ENCODE results near the gene TRIAP1. TPM values are rescaled to one million over a fixed set of nuclear protein-coding genes. Genes with fewer than 3 reads are reported as not detected.

The TRIAP1 gene
- total and polyA plus RNA-seq, 2 donors (not counting 3 experiments of a cell fraction or from before 2014, with no cell fraction given): 26.1 to 46.0 TPM

DNA sequence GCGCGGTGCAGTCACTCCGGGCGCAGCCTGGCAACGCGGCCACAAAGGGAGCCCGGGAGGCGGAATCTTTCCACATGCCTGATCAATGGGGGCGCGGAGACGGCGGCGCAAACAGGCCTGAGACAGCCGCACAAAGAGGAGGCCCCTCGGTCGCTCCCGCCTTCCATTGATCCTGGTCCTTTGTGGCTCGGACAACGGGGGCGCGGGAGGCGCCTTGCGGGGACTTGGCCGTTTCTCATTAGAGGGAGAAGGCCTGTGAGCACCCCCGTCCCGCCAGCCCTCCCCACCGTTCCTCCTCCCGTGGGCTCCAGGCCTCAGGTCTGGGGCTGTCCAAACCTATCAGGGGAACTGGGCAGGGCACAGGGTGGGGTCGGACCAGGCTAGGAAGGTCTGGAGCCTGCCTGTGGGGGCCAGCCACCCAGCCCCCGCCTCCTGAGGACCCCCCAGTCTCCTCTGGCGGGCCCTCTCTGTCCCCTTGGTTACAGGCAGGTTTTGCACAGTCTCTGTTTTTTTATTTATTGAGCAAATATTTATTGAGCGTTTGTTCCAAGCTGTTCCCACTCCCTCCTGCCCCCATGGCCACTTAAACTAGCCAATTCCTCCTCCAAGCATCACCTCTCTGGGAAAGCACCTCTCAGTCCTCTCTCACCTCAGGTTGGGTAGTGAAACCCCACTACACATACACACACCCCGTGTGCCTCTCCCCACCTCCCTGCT is 48.2 kb downstream of the TRIAP1 start:
- H3K36me3 ChIP-seq (ENCODE audit: control insufficient read depth in 2 of 2, extremely low read depth in 1 of 2, insufficient read depth in 2 of 2, low read length in 2 of 2): no peaks in the 10 kb centered on the region
- no peaks in the 10 kb centered on the region for H3K79me2 ChIP-seq (ENCODE audit: control insufficient read depth, insufficient read depth, low read length)
- CTCF ChIA-PET: no interaction called here
- no peaks in the 10 kb centered on the region for H4K20me1 ChIP-seq (replicated peaks; ENCODE audit: control insufficient read depth, extremely low read depth, insufficient read depth, low read length)
- H3K9me1 ChIP-seq (replicated peaks; ENCODE audit: control insufficient read depth, extremely low read depth, insufficient read depth, low read length): no peaks in the 10 kb centered on the region
- BruUV-seq (replicated peaks): no TSS peak
- no peak overlapping the region for H3K9ac ChIP-seq (replicated peaks; ENCODE audit: extremely low read depth, insufficient read depth, low read length)
- POLR2A ChIA-PET: no interaction called here
- H3K4me3 ChIP-seq (replicated peaks in 1 of 3; ENCODE audit: insufficient read depth in 1 of 3, low read depth in 1 of 3, low read length in 3 of 3): no peak overlapping the region
- no peak overlapping the region for H2AFZ ChIP-seq (ENCODE audit: low read depth, low read length)
- peaks cover 11 to 13% of the 10 kb centered on the region in 2 experiments for H3K27me3 ChIP-seq (ENCODE audit: control insufficient read depth in 2 of 2, insufficient read depth in 2 of 2, low read length in 2 of 2)
- no peak for DNase-seq (ENCODE audit: low read depth, low spot score)
- FAIRE-seq: no peak
- TF ChIP-seq FOS (IDR thresholded peaks at IDR 0.05; ENCODE audit: borderline replicate concordance, insufficient read depth, low read length): no peak
- H3K4me2 ChIP-seq (ENCODE audit: insufficient read depth, low read length): no peak overlapping the region
- intact Hi-C loops (cut with micrococcal nuclease) (no loop called here), dilution Hi-C loops (cut with MboI; ENCODE audit: extremely low pct_ligation_motif_present, low sequenced_read_pairs) (no loop called here)
- no peak overlapping the region for H3K27ac ChIP-seq (ENCODE audit: insufficient read depth, low read depth, low read length)
- H3K4me1 ChIP-seq (ENCODE audit: control insufficient read depth, extremely low read depth, insufficient read depth, low read length): no peaks in the 10 kb centered on the region
- no peaks in the 10 kb centered on the region for H3K9me3 ChIP-seq (replicated peaks; ENCODE audit: control insufficient read depth, insufficient read depth, low read length)

DNA sequence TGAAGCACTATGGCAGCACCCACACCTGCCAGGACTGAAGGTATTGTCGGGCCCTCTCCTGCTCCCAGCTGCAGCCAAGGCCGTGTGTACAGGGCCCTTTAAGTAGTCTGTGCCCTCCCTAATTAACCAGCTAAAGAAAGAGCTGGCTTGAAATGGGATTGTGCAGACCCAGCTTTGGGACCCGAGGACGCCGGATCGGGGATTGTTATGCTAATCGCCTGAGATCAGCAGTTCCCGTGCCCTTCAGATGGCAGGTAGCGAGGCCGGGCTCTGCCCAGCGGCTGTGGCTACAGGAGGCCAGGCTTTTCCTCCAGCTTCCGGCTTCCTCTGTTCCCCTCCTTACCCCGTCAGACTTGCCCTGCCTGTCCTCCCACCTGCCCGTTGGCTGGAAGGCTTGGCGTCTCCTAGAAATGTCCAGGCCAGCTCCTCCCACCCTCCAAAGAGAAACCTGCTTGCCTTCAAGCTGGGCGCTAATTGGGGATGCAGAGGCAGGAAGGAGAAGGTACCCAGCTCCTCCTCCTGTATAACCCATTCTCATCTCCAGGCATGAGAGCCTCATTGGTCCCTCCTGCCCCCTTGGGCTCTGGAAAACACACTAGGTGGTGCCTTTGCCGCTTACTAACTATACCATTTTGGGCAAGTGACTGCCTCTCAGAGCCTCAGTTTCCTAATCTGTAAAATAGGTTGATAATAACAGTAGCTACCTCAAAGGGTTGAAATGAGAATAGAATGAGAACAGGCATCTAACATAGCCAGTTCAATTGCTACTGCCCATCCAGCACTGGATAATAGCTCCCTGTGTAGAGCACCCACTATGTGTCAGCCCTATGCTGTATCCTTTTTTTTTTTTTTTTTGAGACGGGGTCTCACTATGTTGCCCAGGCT is 51.5 kb downstream of the TRIAP1 start:
- Histone ChIP-seq H3K4me1 (ENCODE audit: control insufficient read depth, extremely low read depth, insufficient read depth, low read length) (no peaks in the 10 kb centered on the region), H3K27ac (ENCODE audit: insufficient read depth, low read depth, low read length) (no peak overlapping the region), H2AFZ (ENCODE audit: low read depth, low read length) (peak overlapping the region; percentile 32), H3K36me3 (ENCODE audit: control insufficient read depth in 2 of 2, extremely low read depth in 1 of 2, insufficient read depth in 2 of 2, low read length in 2 of 2) (no peaks in the 10 kb centered on the region), H4K20me1 (replicated peaks; ENCODE audit: control insufficient read depth, extremely low read depth, insufficient read depth, low read length) (no peaks in the 10 kb centered on the region), H3K27me3 (ENCODE audit: control insufficient read depth in 2 of 2, insufficient read depth in 2 of 2, low read length in 2 of 2) (peaks cover 9 to 11% of the 10 kb centered on the region in 2 experiments), H3K9ac (replicated peaks; ENCODE audit: extremely low read depth, insufficient read depth, low read length) (no peak overlapping the region), H3K4me2 (ENCODE audit: insufficient read depth, low read length) (no peak overlapping the region), H3K79me2 (ENCODE audit: control insufficient read depth, insufficient read depth, low read length) (no peaks in the 10 kb centered on the region), H3K9me3 (replicated peaks; ENCODE audit: control insufficient read depth, insufficient read depth, low read length) (no peaks in the 10 kb centered on the region), H3K4me3 (replicated peaks in 1 of 3; ENCODE audit: insufficient read depth in 1 of 3, low read depth in 1 of 3, low read length in 3 of 3) (no peak overlapping the region), H3K9me1 (replicated peaks; ENCODE audit: control insufficient read depth, extremely low read depth, insufficient read depth, low read length) (no peaks in the 10 kb centered on the region)
- POLR2A ChIA-PET: no interaction called here
- dilution Hi-C loops (cut with MboI; ENCODE audit: extremely low pct_ligation_motif_present, low sequenced_read_pairs): no loop called here
- no peak for DNase-seq (ENCODE audit: low read depth, low spot score)
- CTCF ChIA-PET: interaction anchor here (0.8 to 1.4 kb wide), 3 partner anchors 23 to 71 kb away, joined by 3 to 7 read pairs (median 3); no protein-coding TSS in a partner anchor
- TF ChIP-seq, protein P1, sequence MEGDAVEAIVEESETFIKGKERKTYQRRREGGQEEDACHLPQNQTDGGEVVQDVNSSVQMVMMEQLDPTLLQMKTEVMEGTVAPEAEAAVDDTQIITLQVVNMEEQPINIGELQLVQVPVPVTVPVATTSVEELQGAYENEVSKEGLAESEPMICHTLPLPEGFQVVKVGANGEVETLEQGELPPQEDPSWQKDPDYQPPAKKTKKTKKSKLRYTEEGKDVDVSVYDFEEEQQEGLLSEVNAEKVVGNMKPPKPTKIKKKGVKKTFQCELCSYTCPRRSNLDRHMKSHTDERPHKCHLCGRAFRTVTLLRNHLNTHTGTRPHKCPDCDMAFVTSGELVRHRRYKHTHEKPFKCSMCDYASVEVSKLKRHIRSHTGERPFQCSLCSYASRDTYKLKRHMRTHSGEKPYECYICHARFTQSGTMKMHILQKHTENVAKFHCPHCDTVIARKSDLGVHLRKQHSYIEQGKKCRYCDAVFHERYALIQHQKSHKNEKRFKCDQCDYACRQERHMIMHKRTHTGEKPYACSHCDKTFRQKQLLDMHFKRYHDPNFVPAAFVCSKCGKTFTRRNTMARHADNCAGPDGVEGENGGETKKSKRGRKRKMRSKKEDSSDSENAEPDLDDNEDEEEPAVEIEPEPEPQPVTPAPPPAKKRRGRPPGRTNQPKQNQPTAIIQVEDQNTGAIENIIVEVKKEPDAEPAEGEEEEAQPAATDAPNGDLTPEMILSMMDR (IDR thresholded peaks at IDR 0.05; ENCODE audit: extremely low read depth in 1 of 2, insufficient read depth in 1 of 2, low read depth in 1 of 2, low read length in 2 of 2): no peak
- TF ChIP-seq MYC (IDR thresholded peaks at IDR 0.05; ENCODE audit: low read depth, low read length) (no peak), EZH2 (IDR thresholded peaks at IDR 0.05; ENCODE audit: borderline replicate concordance, low read depth, low read length, severe bottlenecking) (no peak), JUN (IDR thresholded peaks at IDR 0.05; ENCODE audit: borderline replicate concordance, insufficient read depth, insufficient read length, low read depth) (no peak), FOS (IDR thresholded peaks at IDR 0.05; ENCODE audit: borderline replicate concordance, insufficient read depth, low read length) (no peak), GATA2 (IDR thresholded peaks at IDR 0.05; ENCODE audit: insufficient read depth, insufficient read length, low read depth, low read length) (no peak), POLR2AphosphoS5 (IDR thresholded peaks at IDR 0.05; ENCODE audit: insufficient read depth, low read depth, low read length) (no peak), POLR2A (IDR thresholded peaks at IDR 0.05; ENCODE audit: low read depth, low read length) (no peak)
- TF ChIP-seq, protein P2, sequence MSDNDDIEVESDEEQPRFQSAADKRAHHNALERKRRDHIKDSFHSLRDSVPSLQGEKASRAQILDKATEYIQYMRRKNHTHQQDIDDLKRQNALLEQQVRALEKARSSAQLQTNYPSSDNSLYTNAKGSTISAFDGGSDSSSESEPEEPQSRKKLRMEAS (IDR thresholded peaks at IDR 0.05; ENCODE audit: insufficient read depth, insufficient read length): no peak
- FAIRE-seq: no peak
- no TSS peak for BruUV-seq (replicated peaks)
- intact Hi-C loops (cut with micrococcal nuclease): no loop called here
